ENCODE results near the gene NPBWR2. TPM values are rescaled to one million over a fixed set of nuclear protein-coding genes. Genes with fewer than 3 reads are reported as not detected.

The NPBWR2 gene
- total and polyA plus RNA-seq, 9 of the 15 experiments (the other 6 are each of a cell fraction or from before 2014, with no cell fraction given) = not detected

DNA sequence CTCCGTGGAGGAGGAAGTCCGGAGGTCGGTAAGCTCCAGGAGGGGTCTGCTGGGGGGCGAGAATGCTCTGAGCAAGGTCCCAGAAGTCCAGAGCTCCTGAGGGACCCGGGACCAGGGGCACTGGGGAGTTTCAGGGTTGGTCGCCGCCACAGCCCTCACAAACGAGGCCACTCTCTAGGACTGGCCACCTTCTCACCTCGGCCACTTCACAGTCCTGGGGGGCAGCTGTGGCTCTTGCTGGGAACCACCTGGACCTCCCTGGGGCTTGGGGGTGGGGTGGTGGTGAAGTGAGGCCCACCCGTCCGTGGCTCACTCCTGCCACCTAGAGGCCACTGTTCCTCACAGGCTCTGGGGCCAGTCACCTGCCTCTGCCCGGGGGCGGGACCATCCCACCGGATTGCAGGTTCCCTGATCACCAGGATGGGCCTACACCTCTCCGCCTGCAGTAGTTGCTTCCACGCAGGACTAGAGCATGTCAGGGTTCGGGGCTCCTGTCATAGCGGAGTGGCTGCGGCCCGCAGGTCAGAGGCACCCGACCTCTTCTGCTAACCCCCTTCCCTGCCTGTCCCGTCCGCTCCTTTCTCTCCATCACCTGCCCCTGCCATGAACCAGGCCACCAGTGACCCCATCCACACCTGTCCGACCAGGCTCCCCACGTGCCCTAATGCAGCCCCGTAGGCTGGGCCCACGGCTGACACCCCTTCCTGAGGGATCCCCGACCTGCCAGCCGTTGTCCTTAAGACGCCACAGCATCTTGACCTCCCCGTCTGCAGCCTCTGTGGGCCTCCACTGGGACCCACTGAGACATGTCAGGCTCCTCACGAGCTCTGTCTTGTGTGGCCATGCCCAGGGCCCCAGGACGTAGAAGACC is 49.5 kb downstream of the NPBWR2 start (continued):
- no peak for TF ChIP-seq HMGN3 (IDR thresholded peaks at IDR 0.05; ENCODE audit: borderline replicate concordance, extremely low read depth, insufficient read length, low read depth, low read length)
- TF ChIP-seq RBM17 (IDR thresholded peaks at IDR 0.05; ENCODE audit: borderline replicate concordance, low read depth, low read length) = no peak
- TF ChIP-seq POLR2H (tag; IDR thresholded peaks at IDR 0.05; ENCODE audit: low read depth) = no peak
- no peak for TF ChIP-seq ZNF408 (CRISPR knock-in tag; IDR thresholded peaks at IDR 0.05; ENCODE audit: low read depth)
- no peak for TF ChIP-seq DACH1 (IDR thresholded peaks at IDR 0.05; ENCODE audit: partially characterized antibody)
- TF ChIP-seq SAP30 (IDR thresholded peaks at IDR 0.05; ENCODE audit: borderline replicate concordance, insufficient read depth, low read depth, low read length, poor library complexity, severe bottlenecking) = no peak
- TF ChIP-seq WHSC1 (IDR thresholded peaks at IDR 0.05; ENCODE audit: low read length) = no peak
- TF ChIP-seq, protein P1, sequence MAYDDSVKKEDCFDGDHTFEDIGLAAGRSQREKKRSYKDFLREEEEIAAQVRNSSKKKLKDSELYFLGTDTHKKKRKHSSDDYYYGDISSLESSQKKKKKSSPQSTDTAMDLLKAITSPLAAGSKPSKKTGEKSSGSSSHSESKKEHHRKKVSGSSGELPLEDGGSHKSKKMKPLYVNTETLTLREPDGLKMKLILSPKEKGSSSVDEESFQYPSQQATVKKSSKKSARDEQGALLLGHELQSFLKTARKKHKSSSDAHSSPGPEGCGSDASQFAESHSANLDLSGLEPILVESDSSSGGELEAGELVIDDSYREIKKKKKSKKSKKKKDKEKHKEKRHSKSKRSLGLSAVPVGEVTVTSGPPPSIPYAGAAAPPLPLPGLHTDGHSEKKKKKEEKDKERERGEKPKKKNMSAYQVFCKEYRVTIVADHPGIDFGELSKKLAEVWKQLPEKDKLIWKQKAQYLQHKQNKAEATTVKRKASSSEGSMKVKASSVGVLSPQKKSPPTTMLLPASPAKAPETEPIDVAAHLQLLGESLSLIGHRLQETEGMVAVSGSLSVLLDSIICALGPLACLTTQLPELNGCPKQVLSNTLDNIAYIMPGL (CRISPR knock-in tag; IDR thresholded peaks at IDR 0.05) = no peak
- TF ChIP-seq SP1 (CRISPR knock-in tag; IDR thresholded peaks at IDR 0.05) = peak; percentile 53; the same call in 1 of the 2 replicates
- no peak for TF ChIP-seq HDAC2 (IDR thresholded peaks at IDR 0.05)
- TF ChIP-seq FUS (optimal IDR thresholded peaks at IDR 0.05; ENCODE audit: low read depth, low read length) = no peak
- no peak for TF ChIP-seq NCOA1 (IDR thresholded peaks at IDR 0.05; ENCODE audit: low read depth)
- TF ChIP-seq RBM25 (IDR thresholded peaks at IDR 0.05; ENCODE audit: low read depth, low read length, severe bottlenecking) = no peak
- no peak for TF ChIP-seq PHTF2 (CRISPR knock-in tag; IDR thresholded peaks at IDR 0.05)
- TF ChIP-seq CHCHD3 (CRISPR knock-in tag; IDR thresholded peaks at IDR 0.05) = no peak
- no peak for TF ChIP-seq MTA1 (IDR thresholded peaks at IDR 0.05; ENCODE audit: borderline replicate concordance)
- no peak for TF ChIP-seq TCF7 (IDR thresholded peaks at IDR 0.05; ENCODE audit: borderline replicate concordance)
- TF ChIP-seq SIN3B (IDR thresholded peaks at IDR 0.05; ENCODE audit: low read depth) = no peak
- TF ChIP-seq RBM39 (optimal IDR thresholded peaks at IDR 0.05; ENCODE audit: low read depth, low read length) = no peak
- no peak for TF ChIP-seq GATA2 (CRISPR knock-in tag; IDR thresholded peaks at IDR 0.05)
- no peak for TF ChIP-seq TCFL5 (CRISPR knock-in tag; conservative IDR thresholded peaks at IDR 0.05)
- TF ChIP-seq ZBTB1 (CRISPR knock-in tag; IDR thresholded peaks at IDR 0.05; ENCODE audit: borderline replicate concordance, low read depth) = no peak; the same call in 1 of the 2 replicates
- no peak for TF ChIP-seq THRAP3 (IDR thresholded peaks at IDR 0.05; ENCODE audit: borderline replicate concordance)
- TF ChIP-seq SIRT6 (IDR thresholded peaks at IDR 0.05; ENCODE audit: low read depth, low read length) = no peak
- TF ChIP-seq ZNF41 (CRISPR knock-in tag; conservative IDR thresholded peaks at IDR 0.05) = no peak
- peak; percentile 55 for TF ChIP-seq EGR1 (conservative IDR thresholded peaks at IDR 0.05)
- TF ChIP-seq SRSF1 (IDR thresholded peaks at IDR 0.05; ENCODE audit: low read depth, low read length) = no peak
- TF ChIP-seq, protein P2, sequence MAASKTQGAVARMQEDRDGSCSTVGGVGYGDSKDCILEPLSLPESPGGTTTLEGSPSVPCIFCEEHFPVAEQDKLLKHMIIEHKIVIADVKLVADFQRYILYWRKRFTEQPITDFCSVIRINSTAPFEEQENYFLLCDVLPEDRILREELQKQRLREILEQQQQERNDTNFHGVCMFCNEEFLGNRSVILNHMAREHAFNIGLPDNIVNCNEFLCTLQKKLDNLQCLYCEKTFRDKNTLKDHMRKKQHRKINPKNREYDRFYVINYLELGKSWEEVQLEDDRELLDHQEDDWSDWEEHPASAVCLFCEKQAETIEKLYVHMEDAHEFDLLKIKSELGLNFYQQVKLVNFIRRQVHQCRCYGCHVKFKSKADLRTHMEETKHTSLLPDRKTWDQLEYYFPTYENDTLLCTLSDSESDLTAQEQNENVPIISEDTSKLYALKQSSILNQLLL (CRISPR knock-in tag; IDR thresholded peaks at IDR 0.05; ENCODE audit: borderline replicate concordance) = no peak
